SK-N-SH (cell line): ENCODE measurements around the gene AVPR2. TPM values are rescaled to one million over a fixed set of nuclear protein-coding genes. Genes with fewer than 3 reads are reported as not detected.

Experiments used
- CTCF ChIA-PET: fragments of 300-600, 350-600 bp; formaldehyde crosslinking; extraction: SDS; loops from one replicate; lab custom pipeline; 2021; lab: Yijun Ruan, JAX
- POLR2A ChIA-PET: fragments of 350-600 bp; sonication (Branson Sonifier 250); formaldehyde crosslinking; extraction: SDS; loops from one replicate; lab custom pipeline; 2020; ENCODE audit warnings: antibody characterized with exemption, inconsistent platforms; lab: Yijun Ruan, JAX
- DNase-seq: peaks from one replicate; pipeline ENCODE4 v3.0.0; 2012
- H2AFZ ChIP-seq: fragments of 200-600 bp; sonication (generic); 2 replicates; pipeline ENCODE4 v1.8.1; 2016; ENCODE audit warnings: antibody characterized with exemption, mild to moderate bottlenecking, low read depth
- H3F3A ChIP-seq: fragments of 200-600 bp; sonication (generic); replicated peaks from 2 replicates; pipeline ENCODE3; 2016; ENCODE audit warnings: antibody characterized with exemption, mild to moderate bottlenecking; ENCODE audit not compliant: insufficient read depth
- H3K27ac ChIP-seq, 2 experiments: fragments of 200-500 bp in 1 of 2; fragments of 200-600 bp in 1 of 2; sonication (Bioruptor generic) in 1 of 2; sonication (generic), shearing (Covaris generic) in 1 of 2; 2 replicates each; pipeline versions ENCODE4 v1.5.1 to v1.6.1; 2014 to 2016; ENCODE audit warnings: low read depth in 2 of 2, inconsistent platforms in 1 of 2, low read length in 1 of 2, mild to moderate bottlenecking in 1 of 2, mixed read lengths in 1 of 2
- H3K27me3 ChIP-seq: fragments of 200-600 bp; sonication (generic), shearing (Covaris generic); 2 replicates; pipeline ENCODE4 v1.6.1; 2016; ENCODE audit warnings: mixed run types; ENCODE audit not compliant: insufficient read depth
- H3K36me3 ChIP-seq, 2 experiments: fragments of 200-500 bp in 1 of 2; fragments of 200-600 bp in 1 of 2; sonication (Bioruptor generic) in 1 of 2; sonication (generic) in 1 of 2; replicated peaks in 1 of 2; 2 replicates each; pipeline versions ENCODE3 to v1.5.1; 2014 to 2016; ENCODE audit warnings: low read length in 1 of 2, mild to moderate bottlenecking in 1 of 2; ENCODE audit not compliant: insufficient read depth in 2 of 2, control insufficient read depth in 1 of 2
- H3K4me1 ChIP-seq, 2 experiments: fragments of 200-500 bp in 1 of 2; fragments of 200-600 bp in 1 of 2; sonication (Bioruptor generic) in 1 of 2; sonication (generic), shearing (Covaris generic) in 1 of 2; 2 replicates each; pipeline versions ENCODE4 v1.5.1 to v1.6.1; 2014 to 2016; ENCODE audit warnings: low read depth in 1 of 2, low read length in 1 of 2, mixed run types in 1 of 2; ENCODE audit not compliant: insufficient read depth in 2 of 2, control insufficient read depth in 1 of 2
- H3K4me2 ChIP-seq: fragments of 200-600 bp; sonication (generic), shearing (Covaris generic); 2 replicates; pipeline ENCODE4 v1.6.1; 2017; ENCODE audit warnings: mixed run types
- H3K4me3 ChIP-seq, 2 experiments: fragments of 200-500 bp in 1 of 2; fragments of 200-600 bp in 1 of 2; sonication (Bioruptor generic) in 1 of 2; sonication (generic), shearing (Covaris generic) in 1 of 2; 2 replicates each; pipeline versions ENCODE4 v1.5.1 to v1.8.1; 2014 to 2016; ENCODE audit warnings: low read depth in 2 of 2, inconsistent platforms in 1 of 2, low read length in 1 of 2, mild to moderate bottlenecking in 1 of 2, mixed read lengths in 1 of 2, moderate library complexity in 1 of 2
- H3K79me2 ChIP-seq: fragments of 200-600 bp; sonication (generic); 2 replicates; pipeline ENCODE4 v1.8.1; 2017; ENCODE audit warnings: mild to moderate bottlenecking; ENCODE audit not compliant: insufficient read depth
- H3K9ac ChIP-seq: fragments of 200-600 bp; sonication (generic); 2 replicates; pipeline ENCODE4 v1.6.1; 2017; ENCODE audit warnings: mixed run types
- H3K9me2 ChIP-seq: fragments of 200-600 bp; sonication (generic); 2 replicates; pipeline ENCODE4 v1.6.1; 2017; ENCODE audit warnings: mixed run types
- H3K9me3 ChIP-seq: fragments of 200-600 bp; sonication (generic); 2 replicates; pipeline ENCODE4 v1.6.1; 2017; ENCODE audit warnings: mixed run types, mild to moderate bottlenecking, moderate library complexity
- H4K20me1 ChIP-seq: fragments of 200-600 bp; sonication (generic); 2 replicates; pipeline ENCODE4 v1.6.1; 2017; ENCODE audit warnings: mild to moderate bottlenecking, mixed run types; ENCODE audit not compliant: insufficient read depth
- CHD2 ChIP-seq: fragments of 150-350 bp; IDR thresholded peaks from 2 replicates; pipeline ENCODE4 v1.6.1; 2018; ENCODE audit warnings: low read length; ENCODE audit not compliant: partially characterized antibody
- ELF1 ChIP-seq: IDR thresholded peaks from 2 replicates; pipeline ENCODE4 v1.4.0; 2012
- EP300 ChIP-seq, 2 experiments: IDR thresholded peaks; 2 replicates each; pipeline versions ENCODE4 v1.4.0 to v1.6.1; 2012; ENCODE audit warnings: borderline replicate concordance in 1 of 2, low read depth in 1 of 2, low read length in 1 of 2
- EZH2phosphoT487 ChIP-seq: fragments of 200-600 bp; sonication (generic); IDR thresholded peaks from 2 replicates; pipeline ENCODE4 v1.6.1; 2017; ENCODE audit warnings: low read depth, mixed run types, mild to moderate bottlenecking, antibody characterized with exemption, moderate library complexity, borderline replicate concordance
- FOXJ3 ChIP-seq: sonication (generic); formaldehyde crosslinking; IDR thresholded peaks from 2 replicates; pipeline ENCODE4 v1.5.1; 2020; ENCODE audit warnings: mild to moderate bottlenecking, missing genetic modification reagents
- FOXM1 ChIP-seq: IDR thresholded peaks from 2 replicates; pipeline ENCODE4 v1.4.0; 2012; ENCODE audit warnings: low read depth, mild to moderate bottlenecking
- GABPA ChIP-seq: IDR thresholded peaks from 2 replicates; pipeline ENCODE4 v1.4.0; 2012; ENCODE audit warnings: low read depth, mild to moderate bottlenecking
- GATA2 ChIP-seq: sonication (generic); formaldehyde crosslinking; IDR thresholded peaks from 2 replicates; pipeline ENCODE4 v1.5.0; 2020; ENCODE audit warnings: mild to moderate bottlenecking, missing genetic modification reagents
- JUND ChIP-seq: IDR thresholded peaks from 2 replicates; pipeline ENCODE4 v1.4.0; 2012
- MXI1 ChIP-seq: IDR thresholded peaks from 2 replicates; pipeline ENCODE4 v1.6.1; 2012; ENCODE audit warnings: mild to moderate bottlenecking, low read depth, low read length, improper control_type of control experiment
- NFIC ChIP-seq: IDR thresholded peaks from 2 replicates; pipeline ENCODE4 v1.4.0; 2012; ENCODE audit warnings: borderline replicate concordance
- RFX5 ChIP-seq: IDR thresholded peaks from 2 replicates; pipeline ENCODE4 v1.6.1; 2012; ENCODE audit warnings: mild to moderate bottlenecking, improper control_type of control experiment, low read length
- RXRA ChIP-seq: IDR thresholded peaks from 2 replicates; pipeline ENCODE4 v1.4.0; 2012; ENCODE audit warnings: low read depth, mild to moderate bottlenecking, borderline replicate concordance
- SIN3A ChIP-seq: IDR thresholded peaks from 2 replicates; pipeline ENCODE4 v1.6.1; 2012; ENCODE audit warnings: low read depth, mild to moderate bottlenecking, low read length, moderate library complexity, borderline replicate concordance
- SMC3 ChIP-seq: IDR thresholded peaks from 2 replicates; pipeline ENCODE4 v1.6.1; 2012; ENCODE audit warnings: low read depth, low read length, improper control_type of control experiment
- TEAD4 ChIP-seq: IDR thresholded peaks from 2 replicates; pipeline ENCODE4 v1.4.0; 2012; ENCODE audit warnings: mild to moderate bottlenecking, borderline replicate concordance; ENCODE audit not compliant: insufficient read depth
- USF2 ChIP-seq: fragments of 150-350 bp; IDR thresholded peaks from 2 replicates; pipeline ENCODE4 v1.6.1; 2017; ENCODE audit warnings: antibody characterized with exemption, low read length, low read depth, borderline replicate concordance
- ZBTB33 ChIP-seq: IDR thresholded peaks from 2 replicates; pipeline ENCODE4 v1.4.0; 2012; ENCODE audit warnings: low read depth, borderline replicate concordance
- WGBS: methylation state at CpG from one replicate; pipeline ENCODE4 v1.1.6; 2017; ENCODE audit warnings: low lambda C conversion rate; 5-methylcytosine and 5-hydroxymethylcytosine counted together
- polyA plus RNA-seq, 3 experiments: library from polyadenylated mRNA; depleted of rRNA; stranded (reverse); fragments of >200 nt; gene quantifications; 2 replicates each; pipeline ENCODE4 v1.2.3, GENCODE V29; 2012
- TF ChIP-seq, protein P1 (sequence below): IDR thresholded peaks from 2 replicates; pipeline ENCODE4; 2012
- TF ChIP-seq, protein P2 (sequence below): fragments of 200-600 bp; sonication (generic); IDR thresholded peaks from 2 replicates; pipeline ENCODE4 v1.6.1; 2017; ENCODE audit warnings: antibody characterized with exemption, mild to moderate bottlenecking, moderate library complexity

AVPR2 gene
- polyA plus RNA-seq, 1 of the 3 experiments (the other 2 are of a cell fraction), result not detected

- no peak overlapping the region for H2AFZ ChIP-seq
- no peak overlapping the region for H3K4me2 ChIP-seq
- no peak overlapping the region for H3K9ac ChIP-seq
- TF ChIP-seq MXI1 (no peak), GATA2 (CRISPR knock-in tag) (no peak), ZBTB33 (no peak), ELF1 (no peak), EZH2phosphoT487 (no peak), EP300 (IDR thresholded peaks at IDR 0.05; ENCODE audit: borderline replicate concordance in 1 of 2, low read depth in 1 of 2, low read length in 1 of 2) (no peak), FOXM1 (no peak), USF2 (no peak), NFIC (no peak), CHD2 (no peak), SIN3A (no peak), TEAD4 (no peak), SMC3 (no peak), RXRA (no peak), FOXJ3 (CRISPR knock-in tag) (no peak), GABPA (no peak), JUND (no peak), RFX5 (no peak)
- TF ChIP-seq, protein P1, sequence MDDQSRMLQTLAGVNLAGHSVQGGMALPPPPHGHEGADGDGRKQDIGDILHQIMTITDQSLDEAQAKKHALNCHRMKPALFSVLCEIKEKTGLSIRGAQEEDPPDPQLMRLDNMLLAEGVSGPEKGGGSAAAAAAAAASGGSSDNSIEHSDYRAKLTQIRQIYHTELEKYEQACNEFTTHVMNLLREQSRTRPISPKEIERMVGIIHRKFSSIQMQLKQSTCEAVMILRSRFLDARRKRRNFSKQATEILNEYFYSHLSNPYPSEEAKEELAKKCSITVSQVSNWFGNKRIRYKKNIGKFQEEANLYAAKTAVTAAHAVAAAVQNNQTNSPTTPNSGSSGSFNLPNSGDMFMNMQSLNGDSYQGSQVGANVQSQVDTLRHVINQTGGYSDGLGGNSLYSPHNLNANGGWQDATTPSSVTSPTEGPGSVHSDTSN, result no peak
- TF ChIP-seq, protein P2, sequence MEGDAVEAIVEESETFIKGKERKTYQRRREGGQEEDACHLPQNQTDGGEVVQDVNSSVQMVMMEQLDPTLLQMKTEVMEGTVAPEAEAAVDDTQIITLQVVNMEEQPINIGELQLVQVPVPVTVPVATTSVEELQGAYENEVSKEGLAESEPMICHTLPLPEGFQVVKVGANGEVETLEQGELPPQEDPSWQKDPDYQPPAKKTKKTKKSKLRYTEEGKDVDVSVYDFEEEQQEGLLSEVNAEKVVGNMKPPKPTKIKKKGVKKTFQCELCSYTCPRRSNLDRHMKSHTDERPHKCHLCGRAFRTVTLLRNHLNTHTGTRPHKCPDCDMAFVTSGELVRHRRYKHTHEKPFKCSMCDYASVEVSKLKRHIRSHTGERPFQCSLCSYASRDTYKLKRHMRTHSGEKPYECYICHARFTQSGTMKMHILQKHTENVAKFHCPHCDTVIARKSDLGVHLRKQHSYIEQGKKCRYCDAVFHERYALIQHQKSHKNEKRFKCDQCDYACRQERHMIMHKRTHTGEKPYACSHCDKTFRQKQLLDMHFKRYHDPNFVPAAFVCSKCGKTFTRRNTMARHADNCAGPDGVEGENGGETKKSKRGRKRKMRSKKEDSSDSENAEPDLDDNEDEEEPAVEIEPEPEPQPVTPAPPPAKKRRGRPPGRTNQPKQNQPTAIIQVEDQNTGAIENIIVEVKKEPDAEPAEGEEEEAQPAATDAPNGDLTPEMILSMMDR, result no peak
- peaks cover 16% of the 10 kb centered on the region for H3F3A ChIP-seq
- no peaks in the 10 kb centered on the region for H3K27me3 ChIP-seq
- peaks cover 13 to 90% of the 10 kb centered on the region in 2 experiments for H3K36me3 ChIP-seq
- no peaks in the 10 kb centered on the region for H3K9me3 ChIP-seq
- H3K9me2 ChIP-seq, result no peaks in the 10 kb centered on the region
- DNase-seq, result no peak
- POLR2A ChIA-PET, result no interaction called here
- H3K27ac ChIP-seq, result no peak overlapping the region
- CTCF ChIA-PET, result interaction anchor here (1.1 to 11.8 kb wide), 9 partner anchors 7 to 397 kb away, joined by 3 to 271 read pairs (median 10); partner anchors contain the start of genes ARHGAP4, HCFC1, NAA10 and PLXNB3
- no peaks in the 10 kb centered on the region for H3K79me2 ChIP-seq
- no peak overlapping the region for H3K4me3 ChIP-seq
- 94% methylated on average over 23 of the region's 28 CpGs for WGBS
- H3K4me1 ChIP-seq, result no peaks in the 10 kb centered on the region; a peak in 1 of 4 replicates
- peaks cover 8% of the 10 kb centered on the region; the same call in 1 of the 2 replicates for H4K20me1 ChIP-seq
Measured at GRCh38 chrX:153951683-153952372, 47.4 kb downstream of the AVPR2 start.
